CD4-positive, alpha-beta T cell (primary cell): ENCODE measurements around the gene MAP3K9. TPM values are rescaled to one million over a fixed set of nuclear protein-coding genes. Genes with fewer than 3 reads are reported as not detected.

Source experiments
- ATAC-seq: fragments of 200-7000 bp; cut with Tn5 transposase; one replicate; pipeline ENCODE4 v1.10.0; 2022; ENCODE audit warnings: mild to moderate bottlenecking; ENCODE audit not compliant: poor library complexity
- CTCF ChIA-PET: fragments of 350-600 bp; sonication (Branson Sonifier 250); formaldehyde crosslinking; loops from one replicate; lab custom pipeline; 2021; ENCODE audit warnings: antibody characterized with exemption, inconsistent platforms; lab: Charles Lee
- POLR2A ChIA-PET: fragments of 350-600 bp; sonication (Branson Sonifier 250); formaldehyde crosslinking; loops from one replicate; lab custom pipeline; 2021; ENCODE audit warnings: antibody characterized with exemption, inconsistent platforms; lab: Charles Lee
- DNase-seq, 14 experiments: peaks; one replicate each; pipeline ENCODE4 v3.0.0-alpha.2; 2013 to 2020; ENCODE audit warnings: mixed read lengths in 2 of 14
- H3K27ac ChIP-seq, 2 donors: one replicate each; pipeline versions ENCODE4 v1.5.1 to v1.7.0; 2013; ENCODE audit warnings: low read length in 2 of 2, low read depth in 1 of 2, mild to moderate bottlenecking in 1 of 2
- H3K27me3 ChIP-seq, 2 experiments: 1 replicate in 1 of 2; 2 replicates in 1 of 2; pipeline versions ENCODE4 v1.6.1 to v1.7.0; 2013; ENCODE audit warnings: low read length in 2 of 2, control low read depth in 1 of 2, mild to moderate bottlenecking in 1 of 2, moderate library complexity in 1 of 2; ENCODE audit not compliant: insufficient read depth in 2 of 2, control insufficient read depth in 1 of 2
- H3K36me3 ChIP-seq: one replicate; pipeline ENCODE4 v1.6.1; 2013; ENCODE audit warnings: low read length, control low read depth; ENCODE audit not compliant: insufficient read depth
- H3K4me1 ChIP-seq: one replicate; pipeline ENCODE4 v1.6.1; 2013; ENCODE audit warnings: low read length, control low read depth; ENCODE audit not compliant: insufficient read depth
- H3K4me3 ChIP-seq: one replicate; pipeline ENCODE4 v1.5.1; 2013; ENCODE audit warnings: mild to moderate bottlenecking, low read length, moderate library complexity
- H3K9me3 ChIP-seq, 2 experiments: 1 replicate in 1 of 2; 2 replicates in 1 of 2; pipeline versions ENCODE4 v1.6.1 to v1.7.0; 2013; ENCODE audit warnings: low read length in 2 of 2, mild to moderate bottlenecking in 2 of 2, control low read depth in 1 of 2, moderate library complexity in 1 of 2; ENCODE audit not compliant: control insufficient read depth in 1 of 2, insufficient read depth in 1 of 2
- H3K27ac Mint-ChIP-seq: one replicate; pipeline ENCODE4 v1.8.0; 2020; ENCODE audit warnings: mixed read lengths
- H3K27me3 Mint-ChIP-seq: one replicate; pipeline ENCODE4 v1.8.0; 2021; ENCODE audit warnings: mixed read lengths
- H3K36me3 Mint-ChIP-seq: one replicate; pipeline ENCODE4 v1.8.0; 2021; ENCODE audit warnings: low read depth, mixed read lengths
- H3K4me1 Mint-ChIP-seq: one replicate; pipeline ENCODE4 v1.8.0; 2021; ENCODE audit warnings: low read depth, mixed read lengths
- H3K4me3 Mint-ChIP-seq: one replicate; pipeline ENCODE4 v1.8.0; 2020; ENCODE audit warnings: mild to moderate bottlenecking, mixed read lengths
- H3K9me3 Mint-ChIP-seq: one replicate; pipeline ENCODE4 v1.8.0; 2020; ENCODE audit warnings: mixed read lengths
- CTCF ChIP-seq: fragments of 200-600 bp; IDR thresholded peaks from one replicate; pipeline ENCODE4 v1.8.0; 2022; ENCODE audit warnings: antibody characterized with exemption, mild to moderate bottlenecking
- intact Hi-C, 2 experiments: fragments of 100-400 bp; cut with DNase I in 1 of 2; cut with micrococcal nuclease in 1 of 2; formaldehyde crosslinking; loops; one replicate each; pipeline versions ENCODE4 v1.15.1 to v1.9.0; 2023 to 2025; cut with DNase I, micrococcal nuclease
- total RNA-seq, 174 experiments: library from RNA in 2 of 174; stranded (reverse) in 2 of 174; gene quantifications; one replicate each; pipeline ENCODE4 v1.2.3 and lab custom pipeline; 2021 to 2026

The MAP3K9 gene
- total RNA-seq, 2 experiments from 2014 or later: 5.9 to 6.3 TPM

DNA sequence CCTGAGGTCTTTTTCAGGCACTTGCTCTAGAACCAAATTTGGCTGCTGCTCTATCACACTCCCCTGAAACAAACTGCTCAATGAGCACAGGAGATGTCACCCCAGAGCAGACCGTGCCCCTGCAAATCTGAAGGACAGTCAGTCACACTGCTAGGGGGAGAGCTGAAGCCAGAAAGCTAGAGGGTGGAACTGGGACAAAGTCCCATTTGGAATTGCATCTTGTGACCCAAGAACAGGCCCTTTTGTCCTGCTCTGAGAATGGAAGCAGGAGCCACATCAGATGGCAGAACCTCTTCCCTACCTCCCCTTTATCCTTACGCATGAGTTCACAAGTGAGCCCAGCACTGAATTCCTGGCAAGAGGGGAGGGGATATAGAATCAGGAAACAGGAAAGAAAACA, 64.7 kb downstream of the MAP3K9 start:
- peaks cover 58% of the 10 kb centered on the region for H3K36me3 Mint-ChIP-seq
- Histone ChIP-seq H3K27me3 (no peaks in the 10 kb centered on the region), H3K27ac (no peak overlapping the region), H3K4me1 (no peaks in the 10 kb centered on the region), H3K36me3 (peaks cover 24% of the 10 kb centered on the region), H3K4me3 (no peak overlapping the region), H3K9me3 (no peaks in the 10 kb centered on the region)
- no peak overlapping the region for H3K27ac Mint-ChIP-seq
- DNase-seq (no peak), ATAC-seq (no peak)
- no peaks in the 10 kb centered on the region for H3K27me3 Mint-ChIP-seq
- intact Hi-C loops: loop anchor here in 1 of 2 experiments (10.0 kb wide), 1 partner anchor 1530 kb away; no protein-coding TSS in a partner anchor
- no peak for TF ChIP-seq CTCF
- H3K9me3 Mint-ChIP-seq: no peaks in the 10 kb centered on the region
- no peak overlapping the region for H3K4me3 Mint-ChIP-seq
- H3K4me1 Mint-ChIP-seq: no peaks in the 10 kb centered on the region
- ChIA-PET CTCF (no interaction called here), POLR2A (no interaction called here)

DNA sequence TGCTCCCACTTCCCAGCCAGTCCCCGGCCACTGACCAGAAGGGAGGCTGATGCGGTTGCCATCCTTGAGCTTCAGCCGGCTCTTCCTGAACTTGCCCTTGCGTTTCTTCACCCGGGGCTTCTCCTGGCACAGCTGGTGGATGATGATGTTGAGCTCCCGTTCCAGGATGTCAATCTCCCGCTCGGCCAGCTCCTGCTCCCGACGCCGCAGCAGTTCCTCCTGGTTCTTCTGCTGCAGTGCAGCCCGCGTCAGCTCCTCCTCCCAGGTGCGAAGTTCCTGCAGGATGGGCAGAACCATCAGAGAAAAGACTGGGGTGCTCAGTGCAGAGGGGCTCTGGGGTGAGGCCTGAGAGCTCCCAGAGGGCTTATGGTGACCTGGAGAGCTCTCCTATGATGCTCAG, 67.0 kb downstream of the MAP3K9 start:
- POLR2A ChIA-PET: no interaction called here
- intact Hi-C loops: loop anchor here in 1 of 2 experiments (10.0 kb wide), 1 partner anchor 1532 kb away; no protein-coding TSS in a partner anchor
- DNase-seq: no peak

GRCh38 chr14:70741482-70741881, 67.8 kb downstream of the MAP3K9 start:
- H3K27ac Mint-ChIP-seq: no peak overlapping the region
- no peaks in the 10 kb centered on the region for H3K27me3 Mint-ChIP-seq
- POLR2A ChIA-PET: no interaction called here
- H3K36me3 Mint-ChIP-seq: peaks cover 52% of the 10 kb centered on the region
- CTCF ChIA-PET: no interaction called here
- Histone ChIP-seq H3K27ac (no peak overlapping the region), H3K4me3 (no peak overlapping the region), H3K36me3 (peaks cover 30% of the 10 kb centered on the region), H3K27me3 (no peaks in the 10 kb centered on the region), H3K4me1 (no peaks in the 10 kb centered on the region), H3K9me3 (no peaks in the 10 kb centered on the region)
- ATAC-seq (no peak), DNase-seq (no peak)
- no peaks in the 10 kb centered on the region for H3K9me3 Mint-ChIP-seq
- intact Hi-C loops: loop anchor here in 1 of 2 experiments (10.0 kb wide), 1 partner anchor 1533 kb away; no protein-coding TSS in a partner anchor
- TF ChIP-seq CTCF: no peak
- H3K4me1 Mint-ChIP-seq: no peaks in the 10 kb centered on the region
- H3K4me3 Mint-ChIP-seq: no peak overlapping the region

More for the DNA sequence above, 67.0 kb downstream of the MAP3K9 start:
- Mint-ChIP-seq H3K27me3 (no peaks in the 10 kb centered on the region), H3K4me1 (no peaks in the 10 kb centered on the region), H3K36me3 (peaks cover 53% of the 10 kb centered on the region), H3K9me3 (no peaks in the 10 kb centered on the region), H3K4me3 (no peak overlapping the region), H3K27ac (no peak overlapping the region)
- Histone ChIP-seq H3K27me3 (no peaks in the 10 kb centered on the region), H3K4me1 (no peaks in the 10 kb centered on the region), H3K9me3 (no peaks in the 10 kb centered on the region), H3K36me3 (peaks cover 28% of the 10 kb centered on the region), H3K27ac (no peak overlapping the region), H3K4me3 (no peak overlapping the region)
- no peak for TF ChIP-seq CTCF
- no peak for ATAC-seq
- CTCF ChIA-PET: no interaction called here
